ENCODE measurements around the gene RIIAD1. TPM values are rescaled to one million over a fixed set of nuclear protein-coding genes. Genes with fewer than 3 reads are reported as not detected.

Gene RIIAD1
- total RNA-seq, 1 experiment from 2014 or later, result 0.12 TPM

- intact Hi-C loops (cut with micrococcal nuclease), result no loop called here
- H3K4me3 ChIP-seq (replicated peaks in 1 of 2; ENCODE audit: low read depth in 1 of 2, low read length in 2 of 2), result peak overlapping the region; percentile 4 to 38; a peak in 3 of 4 replicates
- H4K20me1 ChIP-seq (ENCODE audit: insufficient read depth), result no peaks in the 10 kb centered on the region
- H3K4me2 ChIP-seq (ENCODE audit: low read length), result peak overlapping the region; percentile 72
- DNase-seq (ENCODE audit: low read depth, low spot score) (peak; percentile 75), ATAC-seq (peak; percentile 97)
- H3K36me3 ChIP-seq (ENCODE audit: control insufficient read depth in 1 of 2, insufficient read depth in 2 of 2, low read length in 2 of 2), result no peaks in the 10 kb centered on the region
- H3K27ac ChIP-seq (ENCODE audit: low read depth, low read length), result peak overlapping the region; percentile 72
- H3K27me3 ChIP-seq (ENCODE audit: insufficient read depth, low read length), result no peaks in the 10 kb centered on the region
- H3K9ac ChIP-seq (ENCODE audit: low read length), result peak overlapping the region; percentile 39
- no peaks in the 10 kb centered on the region for H3K9me3 ChIP-seq (ENCODE audit: control insufficient read depth in 1 of 2, insufficient read depth in 1 of 2, low read depth in 1 of 2, low read length in 2 of 2)
- ChIA-PET RAD21 (ENCODE audit: low non-redundant PET in 1 of 2, low total read pairs in 2 of 2, uncharacterized antibody in 2 of 2, unreplicated experiment in 2 of 2) (no interaction called here), POLR2A (interaction anchor here (0.9 to 1.4 kb wide), 4 partner anchors 69 to 356 kb away, joined by 3 to 4 read pairs (median 4); partner anchors contain the start of genes S100A11, SNX27 and TUFT1), CTCF (interaction anchor here (1.5 kb wide), 1 partner anchor 87 kb away, joined by 4 read pairs; no protein-coding TSS in a partner anchor)
- no peaks in the 10 kb centered on the region for H3K79me2 ChIP-seq (ENCODE audit: insufficient read depth, low read length)
- TF ChIP-seq CEBPB (IDR thresholded peaks at IDR 0.05; ENCODE audit: low read depth) (0 out of 2 replicates have a peak, but pooled peaks have one; percentile 36), FOSL1 (IDR thresholded peaks at IDR 0.05; ENCODE audit: low read depth) (peak; percentile 83), MAX (IDR thresholded peaks at IDR 0.05) (peak; percentile 43; the same call in 1 of the 2 replicates), CBX3 (IDR thresholded peaks at IDR 0.05; ENCODE audit: low read depth) (peak; percentile 76; the same call in 1 of the 2 replicates), SP1 (IDR thresholded peaks at IDR 0.05; ENCODE audit: low read depth) (peak; percentile 73), SIN3A (IDR thresholded peaks at IDR 0.05; ENCODE audit: low read depth) (peak; percentile 51; the same call in 1 of the 2 replicates), ZNF274 (IDR thresholded peaks at IDR 0.05; ENCODE audit: low read depth, low read length) (no peak), SRF (IDR thresholded peaks at IDR 0.05; ENCODE audit: low read depth) (peak; percentile 68; the same call in 1 of the 2 replicates), CTCF (IDR thresholded peaks at IDR 0.05 in 2 of 3, conservative IDR thresholded peaks at IDR 0.05 in 1 of 3; ENCODE audit: borderline replicate concordance in 1 of 3, insufficient read depth in 1 of 3, low read depth in 2 of 3, low read length in 2 of 3) (no peak), POLR2AphosphoS5 (IDR thresholded peaks at IDR 0.05; ENCODE audit: low read depth, low read length) (peak; percentile 60), JUND (IDR thresholded peaks at IDR 0.05) (peak; percentile 78), ATF3 (IDR thresholded peaks at IDR 0.05) (no peak)
- BruUV-seq (replicated peaks), result no TSS peak
- H3K9me2 ChIP-seq (ENCODE audit: insufficient read depth), result no peaks in the 10 kb centered on the region
- H2AFZ ChIP-seq (ENCODE audit: low read depth, low read length, poor library complexity, severe bottlenecking), result no peak overlapping the region
- H3K4me1 ChIP-seq (ENCODE audit: control insufficient read depth in 1 of 2, insufficient read depth in 2 of 2, low read length in 2 of 2), result peaks cover 23 to 45% of the 10 kb centered on the region in 2 experiments
These were observed 40.5 kb upstream of the RIIAD1 start for GRCh38 chr1:151680826-151681225.
